Stimulated activated CD8-positive, alpha-beta memory T cell treated with anti-CD3 and anti-CD28 coated beads, Interleukin-2, amount 100 ng/mL, for 48 hours (primary cell): Measurements from ENCODE around the gene P2RX6.
"Not testable (repeated sequence)": the region's sequence is repeated elsewhere in the genome, so short reads cannot be mapped to it uniquely, and the experiment has no call there.

ENCODE experiments used
- DNase-seq, 2 donors: peaks; one replicate each; pipeline ENCODE4 v3.0.0-alpha.2; 2020; ENCODE audit warnings: low read depth in 2 of 2

P2RX6 gene

DNA sequence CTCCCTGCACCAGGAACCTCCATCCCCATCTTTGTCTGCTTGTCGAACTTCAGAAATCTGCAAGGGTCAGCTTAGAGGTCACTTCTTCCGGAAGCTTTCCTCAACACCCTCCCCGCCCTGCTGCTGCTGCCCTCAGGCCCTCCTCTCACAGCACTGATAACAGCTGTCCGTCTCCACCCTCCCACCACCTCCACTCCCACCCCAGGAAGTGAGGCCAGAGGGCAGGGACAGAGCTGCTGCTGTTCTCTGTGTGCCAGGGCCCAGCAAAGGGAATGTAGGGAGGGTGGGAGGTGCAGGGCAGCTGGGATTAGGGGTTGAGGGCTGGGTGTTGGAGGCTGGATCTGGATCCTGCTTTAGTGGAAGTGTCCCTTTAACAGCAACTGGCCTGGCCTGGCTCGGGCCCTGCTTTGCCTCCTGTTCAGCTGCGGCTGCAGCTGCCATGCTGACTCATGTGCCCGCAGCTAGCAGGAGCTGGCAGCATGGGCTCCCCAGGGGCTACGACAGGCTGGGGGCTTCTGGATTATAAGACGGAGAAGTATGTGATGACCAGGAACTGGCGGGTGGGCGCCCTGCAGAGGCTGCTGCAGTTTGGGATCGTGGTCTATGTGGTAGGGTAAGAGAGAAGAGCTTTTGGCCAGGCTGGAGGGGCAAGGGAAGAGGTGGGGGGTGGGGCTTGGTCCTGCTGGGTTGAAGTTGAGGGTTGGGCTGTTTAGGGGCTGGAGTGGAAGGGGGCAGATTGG lies at the start of gene P2RX6:
Gene P2RX6, plus strand, starts transcription at position 440 of the 740 bp plus-strand sequence. Its CDS starts 10 bp downstream, at position 450.
- no peak for DNase-seq

DNA sequence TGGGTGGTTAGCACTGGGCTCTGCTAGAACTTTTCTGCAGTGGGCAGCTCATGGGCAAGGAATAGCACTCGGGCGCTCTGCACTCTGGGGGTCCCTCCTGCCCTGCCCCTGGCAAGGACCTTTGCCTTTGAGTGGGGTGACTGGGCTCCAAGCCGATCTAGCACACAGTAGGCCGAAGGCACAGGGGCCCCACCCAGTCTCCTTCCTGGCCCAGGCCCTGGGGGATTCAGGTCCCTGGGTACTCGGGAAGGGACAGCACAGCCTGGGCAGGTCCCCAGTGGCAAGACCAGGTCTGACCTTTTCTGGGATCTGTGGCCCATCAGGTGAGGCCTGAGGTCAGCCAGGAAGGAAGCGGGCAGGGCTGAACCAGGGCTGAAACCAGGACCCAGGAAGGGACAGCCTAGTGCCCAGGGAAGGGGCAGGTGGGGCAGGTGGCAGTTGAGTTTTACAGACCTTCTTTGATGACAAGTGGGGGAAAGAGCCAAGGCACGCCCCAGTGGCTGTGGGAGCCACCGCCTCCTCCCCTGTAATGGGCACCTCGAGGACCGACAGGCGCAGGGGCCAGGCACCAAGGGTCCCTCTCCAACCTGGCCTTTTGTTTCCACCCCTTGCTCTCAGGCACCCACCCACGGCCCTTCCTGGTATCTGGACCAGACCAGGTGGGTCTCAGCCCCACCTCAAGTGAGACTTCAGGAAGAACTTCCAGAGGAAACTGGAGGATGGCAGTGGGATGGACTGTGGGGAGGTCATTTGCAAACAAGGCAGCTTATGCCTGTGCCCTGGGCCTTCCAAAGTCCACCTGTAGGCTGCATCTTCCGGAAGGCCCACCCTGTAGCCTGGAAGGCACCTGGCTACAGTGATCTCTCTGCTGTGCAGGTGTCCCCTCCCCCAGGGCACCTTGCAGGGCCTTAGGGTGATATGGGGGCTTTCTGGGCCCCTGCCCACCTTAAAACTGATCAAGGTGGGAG lies 48.8 kb upstream of the P2RX6 start:
- DNase-seq = no peak

DNA sequence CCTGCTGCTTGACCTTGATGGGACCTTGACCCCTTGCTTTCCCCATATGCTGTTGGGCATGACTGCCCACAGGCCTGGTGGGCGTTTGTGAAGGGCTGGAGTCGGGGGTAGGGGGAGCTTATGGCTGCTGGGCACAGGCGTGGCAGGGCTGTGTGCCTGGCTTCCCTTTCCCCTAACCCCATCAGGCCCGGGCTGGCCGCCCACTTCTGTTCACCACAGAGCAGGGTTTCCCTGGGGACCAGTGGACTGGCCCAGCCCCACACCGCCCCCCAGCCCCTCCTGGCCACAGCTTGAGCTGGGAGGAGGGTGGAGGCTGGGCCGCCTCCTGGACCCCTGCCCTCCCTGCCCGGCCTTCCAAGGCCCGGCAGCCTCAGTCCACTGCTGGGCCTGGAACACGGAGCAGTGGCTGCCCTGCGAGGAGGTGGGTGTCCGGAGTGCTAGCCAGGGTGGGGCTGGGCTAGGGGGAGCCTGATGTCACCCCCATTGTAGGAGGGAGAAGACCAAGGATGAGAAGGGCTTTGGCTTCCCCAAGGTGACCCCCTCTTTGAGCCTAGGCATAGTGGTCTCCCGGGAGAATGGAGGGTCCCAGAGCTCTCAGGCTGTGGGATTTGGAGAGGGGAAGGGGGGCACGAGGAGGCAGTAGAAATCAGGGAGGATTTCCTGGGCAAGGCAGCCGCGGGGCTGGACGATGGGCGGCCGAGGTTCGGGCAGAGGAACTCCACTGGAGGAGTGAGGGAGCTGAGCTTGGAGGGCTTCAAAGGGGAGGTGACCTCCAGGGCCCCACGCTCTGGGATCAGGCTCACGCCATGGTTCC lies 47.9 kb upstream of the P2RX6 start, which contains the start of gene AIFM3:
Gene AIFM3, plus strand, starts transcription at position 373 of the 814 bp plus-strand sequence. CDS start 690 bp downstream, outside the sequence.
- DNase-seq = no peak

DNA sequence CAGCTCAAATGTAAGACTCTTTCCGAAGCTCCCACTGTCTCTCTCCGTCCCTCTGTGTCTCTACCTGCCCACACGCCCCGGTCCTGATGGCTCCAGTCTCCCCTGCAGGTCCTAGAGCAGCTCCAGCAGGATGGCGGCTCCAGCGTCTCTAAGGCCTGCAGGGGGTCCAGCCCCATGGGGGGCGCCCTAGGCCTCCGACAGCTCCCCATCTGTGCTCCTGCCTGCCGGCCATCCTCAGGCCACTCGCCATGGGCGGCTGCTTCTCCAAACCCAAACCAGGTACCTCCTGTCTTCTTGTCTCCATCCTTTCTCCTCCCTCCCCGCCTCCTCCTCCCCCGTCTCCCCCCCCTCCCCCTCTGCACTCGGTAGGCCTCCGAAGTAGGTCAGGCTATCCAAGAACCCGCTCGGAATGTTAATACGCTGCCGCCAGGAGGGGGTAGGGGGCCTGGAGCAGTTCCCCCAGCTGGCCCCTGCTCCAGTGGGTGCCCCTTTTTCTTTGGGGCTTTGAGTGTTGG lies 47.2 kb upstream of the P2RX6 start:
- no peak for DNase-seq

DNA sequence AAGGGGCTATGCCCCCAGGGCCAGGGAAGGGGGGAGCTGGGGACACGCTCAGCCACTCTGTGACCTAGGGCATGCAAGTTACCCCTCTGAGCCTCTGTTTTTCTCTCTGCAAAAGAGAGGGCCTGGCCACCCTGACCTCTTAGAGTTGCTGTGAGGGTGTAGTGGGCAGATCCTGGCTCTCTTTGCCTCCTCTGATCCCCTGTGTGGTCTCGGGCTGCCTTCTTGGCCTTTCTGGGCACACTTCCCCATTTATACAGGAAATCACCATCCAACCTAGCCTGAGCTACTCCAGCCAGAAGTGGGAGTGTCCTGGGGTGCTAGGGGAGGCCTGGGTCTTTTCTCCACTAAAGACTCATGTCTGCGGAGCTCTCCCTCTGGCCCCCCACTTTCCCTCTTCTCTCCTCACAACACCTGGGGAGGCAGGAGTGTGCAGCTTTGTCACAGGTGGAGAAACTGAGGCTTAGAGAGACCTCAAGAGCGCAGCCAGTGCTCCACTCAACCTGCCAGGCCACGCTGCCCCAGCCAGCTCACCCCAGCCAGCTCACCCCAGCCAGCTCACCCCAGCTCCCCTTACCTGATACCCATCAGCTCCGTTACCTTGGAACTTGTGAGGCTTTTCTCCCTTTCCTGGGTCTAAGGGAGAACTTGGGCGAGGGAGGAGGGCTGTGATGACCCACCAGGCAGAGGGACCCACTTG lies 46.5 kb upstream of the P2RX6 start:
- DNase-seq = no peak

DNA sequence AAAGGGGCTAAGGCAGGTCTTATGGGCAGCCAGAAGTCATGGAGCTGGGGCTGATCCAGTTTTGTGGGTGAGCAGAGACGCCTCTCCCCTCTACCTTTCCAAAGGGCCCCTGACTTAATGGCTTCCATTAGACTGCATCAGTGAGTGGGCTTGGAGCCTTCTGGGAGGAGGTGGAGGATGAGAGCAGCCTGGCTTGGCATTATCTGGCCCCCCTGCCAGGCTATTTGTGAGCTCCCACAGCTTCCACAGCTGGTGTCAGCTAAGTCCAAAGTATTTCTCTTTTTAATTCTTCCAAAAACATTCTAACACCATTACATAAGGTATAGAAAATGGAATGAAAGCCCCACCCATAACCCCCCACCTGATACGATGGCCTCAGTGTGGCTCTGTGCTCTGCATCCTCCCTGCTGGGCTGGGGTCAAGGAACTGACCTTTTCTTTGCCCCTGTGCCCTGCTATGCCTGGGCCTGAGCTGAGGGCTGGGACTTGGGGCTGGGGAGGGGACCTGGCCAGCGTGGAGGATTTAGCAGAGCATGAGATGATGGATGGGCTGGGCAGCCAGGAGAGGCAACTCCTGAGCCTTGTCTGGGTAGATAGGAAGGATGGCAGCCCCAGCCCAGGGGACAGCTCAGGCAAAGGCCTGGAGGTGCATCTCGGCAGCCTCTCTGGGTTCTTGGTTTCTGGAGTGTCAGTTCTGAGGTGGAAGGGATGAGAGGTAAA lies 43.9 kb upstream of the P2RX6 start:
- no peak for DNase-seq

DNA sequence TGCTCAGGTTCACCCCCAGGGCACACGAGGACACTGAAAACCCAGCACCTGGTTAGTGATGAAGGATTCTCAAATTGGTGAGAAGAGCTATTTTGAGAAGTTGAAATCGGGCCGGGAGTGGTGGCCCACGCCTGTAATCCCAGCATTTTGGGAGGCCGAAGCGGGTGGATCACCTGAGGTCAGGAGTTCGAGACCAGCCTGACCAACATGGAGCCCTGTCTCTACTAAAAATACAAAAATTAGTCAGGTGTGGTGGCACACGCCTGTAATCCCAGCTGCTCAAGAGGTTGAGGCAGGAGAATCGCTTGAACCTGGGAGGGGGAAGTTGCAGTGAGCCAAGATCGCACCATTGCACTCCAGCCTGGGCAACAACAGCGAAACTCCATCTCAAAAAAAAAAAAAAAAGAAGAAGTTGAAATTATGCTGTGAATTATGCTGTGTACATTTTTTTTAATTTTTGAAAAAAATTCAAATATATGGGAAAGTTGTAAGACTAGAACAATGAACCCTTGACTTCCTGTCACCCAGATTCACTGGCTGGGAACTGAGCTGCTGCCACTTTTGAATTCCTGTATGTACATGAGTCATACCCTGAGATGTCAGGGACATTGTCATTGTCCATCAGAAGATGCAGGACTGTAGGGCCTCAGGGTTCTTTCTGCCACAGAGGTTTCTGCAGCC lies 42.8 kb upstream of the P2RX6 start:
- DNase-seq = not testable (repeated sequence)

DNA sequence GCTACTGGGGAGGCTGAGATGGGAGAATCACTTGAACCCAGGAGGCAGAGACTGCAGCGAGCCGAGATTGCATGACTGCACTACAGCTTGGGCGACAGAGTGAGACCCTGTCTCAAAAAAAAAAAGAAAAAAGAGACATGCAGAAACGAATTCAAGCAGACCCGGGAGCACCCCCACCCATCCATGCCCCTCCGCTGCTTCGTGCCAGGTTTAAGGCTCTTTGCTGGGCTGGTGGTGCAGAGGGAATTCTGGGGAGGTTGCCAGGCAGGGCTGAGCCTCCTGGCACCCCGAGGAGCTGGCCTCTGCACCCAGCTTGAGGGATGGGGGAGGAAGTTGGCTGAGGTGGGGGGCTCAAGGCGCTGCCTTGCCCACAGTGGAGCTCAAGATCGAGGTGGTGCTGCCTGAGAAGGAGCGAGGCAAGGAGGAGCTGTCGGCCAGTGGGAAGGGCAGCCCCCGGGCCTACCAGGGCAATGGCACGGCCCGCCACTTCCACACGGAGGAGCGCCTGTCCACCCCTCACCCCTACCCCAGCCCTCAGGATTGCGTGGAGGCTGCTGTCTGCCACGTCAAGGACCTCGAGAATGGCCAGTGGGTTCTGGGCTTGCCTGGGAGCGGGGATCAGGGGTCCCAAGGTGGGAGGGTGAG lies 41.9 kb upstream of the P2RX6 start:
- DNase-seq = no peak

DNA sequence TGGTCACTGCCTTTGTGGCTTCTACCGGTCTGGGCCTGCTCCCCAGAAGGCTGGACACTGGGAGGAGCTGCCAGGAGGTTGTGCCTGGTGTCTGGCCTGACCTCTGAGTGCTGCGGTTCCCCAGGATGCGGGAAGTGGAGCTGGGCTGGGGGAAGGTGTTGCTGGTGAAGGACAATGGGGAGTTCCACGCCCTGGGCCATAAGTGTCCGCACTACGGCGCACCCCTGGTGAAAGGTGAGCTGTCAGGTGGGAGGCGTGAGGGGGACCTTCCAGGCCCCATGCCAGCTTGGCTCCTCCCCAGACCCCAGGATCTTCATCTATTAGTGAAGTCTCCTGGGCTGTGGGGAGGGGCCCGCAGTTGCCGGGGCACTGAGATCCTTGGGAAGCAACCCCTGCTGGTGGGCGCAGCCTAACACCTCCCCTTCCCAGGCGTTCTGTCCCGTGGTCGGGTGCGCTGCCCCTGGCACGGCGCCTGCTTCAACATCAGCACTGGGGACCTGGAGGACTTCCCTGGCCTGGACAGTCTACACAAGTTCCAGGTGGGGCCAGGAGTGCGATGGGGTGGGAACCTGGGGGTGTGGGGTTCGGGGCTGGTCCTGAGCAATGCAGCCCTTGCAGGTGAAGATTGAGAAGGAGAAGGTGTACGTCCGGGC lies 41.2 kb upstream of the P2RX6 start:
- DNase-seq = no peak

DNA sequence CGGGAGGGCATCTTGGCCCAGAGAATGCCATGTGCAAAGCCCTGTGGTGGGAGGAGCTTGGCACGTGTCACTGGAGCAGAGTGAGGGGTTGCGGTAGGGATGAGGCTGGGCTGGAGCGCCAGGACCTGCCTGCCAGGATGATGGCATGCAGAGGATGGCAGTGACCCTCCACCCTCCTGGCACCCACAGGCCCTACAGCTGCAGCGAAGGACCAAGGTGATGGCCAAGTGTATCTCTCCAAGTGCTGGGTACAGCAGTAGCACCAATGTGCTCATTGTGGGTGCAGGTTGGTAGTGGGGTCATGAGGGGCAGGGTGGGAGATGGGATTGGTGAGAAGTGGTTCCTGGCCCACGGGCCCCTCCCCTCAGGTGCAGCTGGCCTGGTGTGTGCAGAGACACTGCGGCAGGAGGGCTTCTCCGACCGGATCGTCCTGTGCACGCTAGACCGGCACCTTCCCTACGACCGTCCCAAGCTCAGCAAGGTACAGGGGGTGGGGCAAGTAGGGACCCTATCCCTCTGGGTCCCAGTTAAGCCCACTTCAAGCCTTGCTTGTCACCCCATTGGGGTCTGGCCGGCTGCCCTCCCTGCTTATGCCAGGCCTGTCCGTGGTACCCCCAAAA lies 40.5 kb upstream of the P2RX6 start:
- DNase-seq = no peak

DNA sequence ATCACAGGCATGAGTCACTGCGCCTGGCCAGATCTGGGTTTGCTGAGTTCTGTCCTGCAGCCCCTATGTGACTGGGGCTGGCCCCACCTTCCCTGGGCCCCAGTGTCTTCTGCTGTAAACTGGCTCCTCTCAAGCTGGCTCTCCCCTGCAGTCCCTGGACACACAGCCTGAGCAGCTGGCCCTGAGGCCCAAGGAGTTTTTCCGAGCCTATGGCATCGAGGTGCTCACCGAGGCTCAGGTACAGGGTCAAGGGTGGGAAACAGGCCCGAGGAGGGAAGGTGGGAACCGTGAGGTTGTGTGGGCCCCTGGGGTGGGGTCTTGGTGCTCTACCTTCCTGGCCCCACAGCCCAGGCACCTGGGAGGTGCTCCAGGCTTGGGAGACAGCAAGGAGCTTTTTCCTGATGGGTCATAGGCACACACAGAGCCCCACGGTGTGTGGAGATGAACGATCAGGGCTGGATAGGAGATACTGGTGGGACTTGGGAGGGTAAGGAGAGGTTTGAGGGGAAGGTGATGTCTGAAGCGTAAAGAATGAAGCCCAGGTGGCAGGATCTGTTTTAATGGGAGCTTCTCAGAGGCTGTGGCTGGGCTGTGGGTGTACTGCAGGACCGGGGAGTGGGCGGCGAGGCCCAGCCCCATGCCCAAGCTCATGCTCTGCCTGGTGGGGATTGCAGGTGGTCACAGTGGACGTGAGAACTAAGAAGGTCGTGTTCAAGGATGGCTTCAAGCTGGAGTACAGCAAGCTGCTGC lies 39.2 kb upstream of the P2RX6 start:
- DNase-seq = no peak

DNA sequence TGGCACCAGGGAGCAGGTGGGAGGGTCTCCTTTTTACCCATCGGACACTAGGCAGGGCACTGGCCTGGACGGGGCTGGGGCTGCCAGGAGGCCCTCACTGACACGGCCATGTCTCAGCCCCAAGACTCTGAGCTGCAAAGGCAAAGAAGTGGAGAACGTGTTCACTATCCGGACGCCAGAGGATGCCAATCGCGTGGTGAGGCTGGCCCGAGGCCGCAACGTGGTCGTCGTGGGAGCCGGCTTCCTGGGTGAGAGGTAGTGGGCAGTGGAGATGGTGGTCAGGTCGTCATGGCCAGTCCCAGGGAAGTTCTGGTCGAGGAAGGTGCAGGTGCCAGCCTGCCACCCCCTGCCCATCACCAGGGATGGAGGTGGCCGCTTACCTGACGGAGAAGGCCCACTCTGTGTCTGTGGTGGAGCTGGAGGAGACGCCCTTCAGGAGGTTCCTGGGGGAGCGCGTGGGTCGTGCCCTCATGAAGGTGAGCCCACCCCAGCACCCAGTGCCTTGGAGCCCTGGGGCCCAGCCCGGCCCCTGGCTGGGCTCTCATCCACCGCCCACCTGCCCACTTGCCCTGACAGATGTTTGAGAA lies 38.6 kb upstream of the P2RX6 start:
- no peak for DNase-seq

DNA sequence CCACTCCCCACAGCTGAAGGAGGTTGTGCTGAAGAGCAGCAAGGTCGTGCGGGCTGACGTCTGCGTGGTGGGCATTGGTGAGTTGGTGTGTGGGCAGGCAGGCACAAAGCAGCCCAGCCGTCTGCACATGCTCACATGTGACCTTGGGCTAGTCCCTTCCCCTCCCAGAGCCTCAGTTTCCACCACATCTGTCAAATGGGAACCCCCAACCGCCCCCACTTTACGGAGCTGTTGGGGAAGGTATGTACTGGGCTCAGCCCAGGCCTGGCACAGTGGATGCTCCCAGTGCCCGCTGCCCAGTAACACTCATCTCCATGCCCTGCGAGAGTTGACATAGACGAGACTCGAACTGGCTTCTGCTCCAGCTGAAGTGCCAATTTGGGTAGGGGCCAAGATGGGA lies 37.9 kb upstream of the P2RX6 start:
- DNase-seq = no peak

DNA sequence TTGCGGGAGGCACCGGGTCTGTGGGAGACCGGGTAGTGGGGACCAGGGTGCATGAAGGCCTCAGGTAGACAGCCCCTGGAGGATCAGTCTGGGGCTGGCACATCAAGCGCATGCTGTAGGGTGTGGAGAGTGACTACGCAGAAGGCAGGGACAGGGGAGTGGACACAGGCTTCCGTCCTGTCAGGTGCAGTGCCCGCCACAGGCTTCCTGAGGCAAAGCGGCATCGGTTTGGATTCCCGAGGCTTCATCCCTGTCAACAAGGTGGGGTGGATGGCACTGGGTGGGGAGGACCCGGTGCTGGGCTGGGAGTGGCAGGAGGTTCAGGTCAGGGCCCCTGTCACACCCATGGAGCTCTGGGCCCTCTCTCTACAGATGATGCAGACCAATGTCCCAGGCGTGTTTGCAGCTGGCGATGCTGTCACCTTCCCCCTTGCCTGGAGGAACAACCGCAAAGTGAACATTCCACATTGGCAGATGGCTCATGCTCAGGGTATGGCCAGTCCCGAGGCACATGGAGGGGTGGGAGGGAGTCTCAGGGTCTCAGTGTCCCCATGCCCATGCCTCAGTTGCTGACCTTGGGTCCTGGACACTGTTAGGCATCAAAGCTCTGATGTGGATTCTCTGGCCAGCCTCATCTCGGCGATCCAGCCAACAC lies 37.3 kb upstream of the P2RX6 start:
- DNase-seq = no peak

DNA sequence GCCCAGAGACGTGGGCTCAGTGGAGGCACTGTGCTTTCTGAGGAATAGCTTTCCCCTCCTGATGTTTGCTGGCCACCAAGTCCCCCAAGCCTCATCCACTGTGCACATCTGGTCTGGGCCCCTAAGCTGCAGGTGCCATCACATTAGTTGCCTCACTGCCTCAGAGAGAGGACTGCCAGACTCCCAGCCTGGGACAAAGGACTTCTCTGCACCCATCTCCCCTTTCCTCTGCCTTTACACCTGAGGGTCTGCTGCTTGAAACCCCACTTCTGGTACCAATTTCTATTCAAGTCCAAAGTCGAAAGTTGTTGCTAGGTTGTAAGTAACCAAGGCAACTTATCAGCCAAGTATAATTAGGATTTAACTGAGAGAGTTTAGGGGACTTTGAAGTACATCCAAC lies 36.5 kb upstream of the P2RX6 start:
- no peak for DNase-seq

DNA sequence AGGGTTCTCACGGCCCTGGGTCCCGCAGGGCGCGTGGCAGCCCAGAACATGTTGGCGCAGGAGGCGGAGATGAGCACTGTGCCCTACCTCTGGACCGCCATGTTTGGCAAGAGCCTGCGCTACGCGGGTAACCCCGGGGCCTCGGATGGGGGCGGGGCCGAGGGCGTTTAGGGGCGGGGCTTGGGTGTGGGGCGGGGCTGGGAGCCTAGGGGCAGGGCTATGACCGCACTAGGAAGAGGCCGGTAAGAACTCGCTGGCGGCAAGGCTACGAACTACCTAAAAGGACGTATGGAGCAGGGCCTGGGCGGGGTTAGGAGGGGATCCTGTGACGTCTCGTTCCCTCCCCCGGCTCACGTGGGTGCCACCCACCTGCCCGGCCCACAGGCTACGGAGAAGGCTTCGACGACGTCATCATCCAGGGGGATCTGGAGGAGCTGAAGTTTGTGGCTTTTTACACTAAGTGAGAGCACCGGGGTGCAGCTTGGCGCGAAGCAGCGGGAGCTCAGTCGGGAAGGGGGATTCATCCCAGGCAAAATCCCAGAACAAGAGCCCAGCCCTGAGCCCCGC lies 35.6 kb upstream of the P2RX6 start:
- peak; percentile 43 to 55 for DNase-seq
